ENCODE results near the gene COQ9.
"Not testable (repeated sequence)": the region's sequence is repeated elsewhere in the genome, so short reads cannot be mapped to it uniquely, and the experiment has no call there.

COQ9 gene

DNA sequence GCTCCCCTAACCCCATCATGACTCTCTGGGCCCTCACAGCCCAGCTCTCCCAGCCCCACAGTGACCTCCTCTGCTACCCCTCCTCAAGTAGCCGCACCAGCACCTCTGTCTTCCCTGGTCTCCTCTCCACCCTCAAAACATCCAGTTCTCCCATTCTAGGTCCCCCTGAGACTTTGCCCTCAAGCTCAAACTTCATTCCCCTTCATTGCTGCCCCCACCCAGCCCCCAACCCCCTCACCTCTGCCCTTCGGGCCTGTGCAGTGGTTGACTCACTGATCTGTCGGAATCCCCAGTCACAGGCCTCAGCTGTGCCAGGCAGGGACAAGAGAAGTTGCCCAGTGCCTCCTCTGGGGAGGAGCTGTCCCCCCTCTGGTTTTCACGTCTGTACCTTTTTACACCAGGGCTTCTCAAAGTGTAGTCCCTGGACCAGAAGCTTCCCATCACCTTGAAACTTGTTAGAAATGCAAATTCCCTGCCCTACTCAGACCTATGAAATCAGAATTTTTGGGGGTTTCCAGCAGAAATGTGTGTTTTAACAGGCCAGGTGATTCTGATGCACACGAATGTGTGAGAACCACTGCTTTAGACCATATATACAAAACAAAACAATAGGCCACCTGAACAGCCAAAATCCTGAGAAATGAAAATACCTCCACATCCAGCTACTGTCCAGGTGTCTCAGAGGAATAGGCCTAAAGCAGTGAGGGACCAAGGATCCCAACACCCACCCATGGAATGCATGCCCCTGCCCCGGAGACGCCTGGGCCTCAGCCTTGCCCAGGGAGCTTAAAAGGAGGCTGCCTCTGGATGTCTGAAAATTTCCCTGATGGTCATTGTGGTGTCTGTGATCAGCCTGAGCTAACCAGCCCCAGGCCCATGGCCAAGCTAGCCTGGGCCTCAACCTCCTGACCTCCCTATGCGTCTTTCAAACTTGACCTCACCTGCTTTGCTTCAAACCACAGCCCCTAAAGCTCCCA, 39.9 kb downstream of the COQ9 start:
- no peak for DNase-seq

GRCh38 chr16:57489229-57489628, 42.0 kb downstream of the COQ9 start:
- no peak for DNase-seq

DNA sequence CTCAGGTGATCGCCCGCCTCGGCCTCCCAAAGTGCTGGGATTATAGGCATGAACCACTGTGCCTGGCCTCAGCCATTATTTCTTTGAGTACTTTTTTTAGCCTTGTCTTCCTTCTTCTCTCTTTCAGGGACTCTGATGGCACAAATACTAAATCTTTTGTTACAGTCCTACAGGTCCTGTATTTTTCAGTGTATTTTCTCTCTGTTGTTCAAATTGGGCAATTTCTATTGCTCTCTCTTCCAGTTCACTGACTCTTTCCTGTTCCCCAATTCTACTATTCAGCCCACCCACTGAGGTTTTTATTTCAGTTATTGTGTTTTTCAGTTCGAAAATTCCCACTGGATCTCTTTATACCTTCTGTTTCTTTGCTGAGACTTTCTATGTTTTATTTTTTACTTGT, 46.5 kb downstream of the COQ9 start:
- no peak for DNase-seq

DNA sequence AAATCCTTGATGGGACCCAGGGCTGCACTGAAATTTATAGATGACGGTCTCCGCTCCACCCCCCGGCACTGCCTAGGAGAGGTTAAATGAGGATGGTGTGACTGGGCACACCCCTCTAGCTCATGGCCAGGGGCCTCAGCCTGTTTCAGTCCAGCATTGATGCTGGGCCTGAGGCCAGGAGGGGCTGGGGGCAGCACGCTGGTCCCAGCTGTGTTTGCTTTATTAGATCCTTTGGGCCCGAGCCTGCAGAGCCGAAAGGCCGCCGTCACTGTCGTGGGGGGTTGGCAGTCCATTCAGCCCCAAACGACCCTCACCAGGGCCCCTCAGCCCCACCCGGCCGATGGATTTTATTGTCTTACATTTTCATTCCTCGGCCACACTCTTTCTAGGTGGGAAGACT, 49.8 kb downstream of the COQ9 start:
- DNase-seq = no peak

- no peak for DNase-seq
Measured at GRCh38 chr16:57498031-57498430, 50.8 kb downstream of the COQ9 start.

DNA sequence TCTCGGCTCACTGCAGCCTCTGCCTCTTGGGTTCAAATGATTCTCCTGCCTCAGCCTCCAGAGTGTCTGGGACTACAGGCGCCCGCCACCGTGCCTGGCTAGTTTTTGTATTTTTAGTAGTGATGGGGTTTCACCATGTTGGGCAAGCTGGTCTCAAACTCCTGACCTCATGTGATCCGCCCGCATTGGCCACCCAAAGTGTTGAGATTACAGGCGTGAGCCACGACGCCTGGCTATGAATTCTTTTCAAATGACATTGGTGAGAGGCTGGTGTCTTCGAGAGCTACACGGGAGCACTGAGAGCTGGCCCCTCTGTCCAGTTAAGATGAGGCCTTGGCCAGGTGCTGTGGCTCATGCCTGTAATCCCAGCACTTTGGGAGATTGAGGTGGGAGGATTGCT, 52.7 kb downstream of the COQ9 start:
- not testable (repeated sequence) for DNase-seq

DNA sequence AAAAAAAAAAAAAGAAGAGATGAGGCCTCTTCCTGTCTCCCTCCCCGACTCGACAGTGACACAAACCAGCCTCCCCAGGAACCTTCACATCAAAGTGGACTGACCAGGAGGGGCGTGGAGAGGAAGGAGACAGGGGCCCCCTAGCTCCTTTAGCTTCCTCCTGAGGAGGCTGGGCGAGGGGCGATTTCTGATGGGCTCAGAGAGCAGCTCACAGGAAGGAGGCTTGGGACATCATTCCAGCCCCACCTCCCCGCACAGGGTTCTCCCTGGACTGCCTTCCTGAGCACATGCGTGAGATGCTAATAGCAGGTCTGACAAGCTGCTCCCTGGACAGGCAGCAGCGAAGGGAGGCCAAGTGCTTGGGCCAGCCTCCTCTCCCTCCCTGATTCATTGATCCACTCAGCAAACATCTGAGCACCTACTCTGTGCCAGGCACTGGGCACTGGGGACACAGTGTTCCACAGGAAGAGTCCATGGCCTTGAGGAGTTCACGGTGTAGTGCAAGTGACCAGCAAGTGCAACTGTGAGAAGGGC, 53.4 kb downstream of the COQ9 start:
- DNase-seq = no peak

GRCh38 chr16:57501492-57501891, 54.2 kb downstream of the COQ9 start:
- no peak for DNase-seq

GRCh38 chr16:57502048-57502775, 54.9 kb downstream of the COQ9 start:
- DNase-seq = no peak

- no peak for DNase-seq
Measured at GRCh38 chr16:57503366-57503765, 56.1 kb downstream of the COQ9 start.

DNA sequence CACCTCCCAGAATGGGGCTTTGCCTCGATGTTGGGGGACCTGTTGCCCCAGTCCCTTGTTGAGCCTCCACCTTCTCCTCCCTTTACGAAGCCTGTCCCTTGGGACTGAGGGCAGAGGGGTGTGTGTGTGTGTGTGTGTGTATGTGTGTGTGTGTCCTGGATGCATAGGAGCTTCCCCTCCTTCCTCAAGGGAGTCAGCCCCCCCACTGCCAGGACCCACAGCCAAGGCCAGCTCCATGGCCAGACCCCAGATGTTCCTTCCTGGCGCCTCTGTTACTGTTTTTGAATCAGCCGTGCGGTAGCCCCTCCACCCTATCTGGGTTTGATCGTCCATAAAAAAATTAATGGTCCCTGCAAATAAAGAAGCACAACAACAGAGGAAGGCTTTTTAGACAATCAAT, 56.7 kb downstream of the COQ9 start:
- DNase-seq = no peak

GRCh38 chr16:57504491-57504890, 57.2 kb downstream of the COQ9 start:
- DNase-seq = no peak

GRCh38 chr16:57505169-57505568, 57.9 kb downstream of the COQ9 start:
- DNase-seq = no peak

DNA sequence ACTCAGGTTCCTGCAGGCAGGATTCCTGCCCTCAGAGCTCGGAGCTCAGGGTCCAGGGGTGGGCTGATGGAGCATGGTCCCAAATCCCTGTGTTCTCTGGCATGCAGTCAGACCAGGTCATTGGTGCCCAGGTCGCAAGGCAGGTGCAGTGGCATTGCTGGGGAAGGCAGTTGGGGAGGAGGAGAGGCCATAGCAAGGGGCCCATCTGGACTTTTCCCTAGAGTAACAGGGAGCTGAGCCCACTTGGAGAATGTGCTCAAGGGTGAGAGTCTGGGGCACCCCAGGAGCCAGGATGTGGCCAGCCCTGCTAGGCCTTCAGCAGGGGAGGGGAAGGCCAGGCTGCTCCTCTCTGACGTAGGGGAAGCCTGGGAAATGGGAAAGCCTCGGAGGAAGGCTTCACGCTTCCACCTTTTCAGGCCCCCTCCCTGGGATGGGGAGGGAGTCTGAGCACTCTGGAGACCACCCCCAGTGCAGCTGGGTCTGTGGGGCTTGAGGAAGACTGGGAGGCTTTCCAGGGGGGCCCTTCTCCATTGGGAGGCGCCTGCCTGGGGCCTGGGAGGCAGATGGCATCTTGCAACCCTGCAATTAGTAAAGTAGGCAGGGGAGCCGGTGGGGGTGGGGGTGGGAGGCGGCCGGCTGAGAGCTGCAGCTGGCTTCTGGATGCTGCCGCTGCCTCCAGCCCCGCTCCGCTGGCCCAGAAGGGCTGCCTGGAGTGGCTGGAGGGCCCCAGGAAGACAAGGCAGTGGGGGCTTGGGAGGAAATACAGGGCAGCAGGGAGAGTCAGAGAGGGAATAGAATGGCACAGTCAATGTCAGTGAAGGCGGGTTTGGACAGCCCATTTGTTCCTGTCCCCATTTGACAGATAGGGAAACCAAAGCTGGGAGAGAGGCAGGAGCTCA, 60.1 kb downstream of the COQ9 start:
- no peak for DNase-seq

- no peak for DNase-seq
Measured at GRCh38 chr16:57508035-57508425, 60.8 kb downstream of the COQ9 start.

- no peak for DNase-seq
Measured at GRCh38 chr16:57509231-57509923, 62.1 kb downstream of the COQ9 start.

GRCh38 chr16:57510016-57510871, 63.0 kb downstream of the COQ9 start:
- no peak for DNase-seq
